HL-60/S4 treated with retinoic acid at 250 ng/mL for 4 days and 3 days (cell line): ENCODE measurements around the gene LRAT.
"Not testable (repeated sequence)": the region's sequence is repeated elsewhere in the genome, so short reads cannot be mapped to it uniquely, and the experiment has no call there.

ENCODE experiments used
- in situ Hi-C: fragments of 300-500 bp; cut with MboI; formaldehyde crosslinking; loops from 2 replicates; pipeline ENCODE4 v1.7.0; 2022; ENCODE audit warnings: low sequenced_read_pairs

The LRAT gene

DNA sequence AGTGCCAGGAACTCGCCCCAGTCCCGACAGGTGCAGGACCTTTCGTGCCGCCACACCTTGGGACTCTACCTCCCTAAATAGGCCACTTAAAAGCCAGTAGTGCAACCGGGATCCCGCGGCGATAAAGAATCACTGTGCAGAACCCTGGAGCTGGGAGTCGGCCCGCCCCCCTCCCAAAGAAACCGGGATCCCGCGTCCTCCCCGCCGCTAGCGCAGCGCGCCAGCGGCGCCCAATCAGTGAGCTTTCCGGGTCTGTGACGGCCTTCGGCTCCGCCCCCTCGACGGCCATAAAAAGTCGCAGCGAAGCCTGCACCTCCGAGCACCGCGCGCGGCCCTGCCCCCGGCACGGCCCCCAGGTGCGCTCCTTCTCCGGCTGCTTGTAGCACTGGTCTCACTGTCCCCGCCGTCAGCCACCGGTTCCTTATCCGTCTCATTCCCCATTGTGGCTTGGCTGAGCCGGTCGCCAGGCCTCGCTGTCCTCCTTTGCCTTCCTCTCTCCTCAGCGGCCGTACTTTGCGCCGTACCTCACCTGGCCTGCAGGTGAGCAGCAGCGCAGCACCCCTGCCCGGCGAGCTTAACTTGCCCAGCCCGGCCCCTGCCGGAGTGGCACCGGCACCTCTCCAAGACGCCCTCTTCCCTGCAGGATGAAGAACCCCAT lies at the start of gene LRAT:
Gene LRAT (plus strand): TSS at position 318 of the 658 bp plus-strand sequence. CDS start 327 bp downstream, at position 645.
- in situ Hi-C loops: no loop called here

DNA sequence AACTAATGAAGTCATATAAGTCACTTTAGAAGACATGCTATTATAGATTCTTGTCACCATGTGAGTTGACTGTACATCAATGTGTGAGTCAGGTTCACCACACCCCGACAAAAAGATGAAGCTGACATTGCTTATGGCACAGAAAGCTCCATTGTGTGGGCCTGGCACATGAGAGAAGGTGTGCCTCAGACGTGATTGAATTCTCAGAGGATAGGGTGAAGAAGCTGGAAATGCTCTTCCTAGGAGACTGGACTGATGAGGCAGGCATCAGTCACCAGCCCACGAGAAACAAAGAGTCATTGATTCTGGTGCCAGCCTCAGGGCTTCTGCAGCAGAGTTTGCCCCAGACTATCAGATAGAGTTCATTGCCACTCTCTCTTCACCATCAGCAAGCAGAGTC lies 35.9 kb upstream of the LRAT start:
- in situ Hi-C loops: no loop called here

DNA sequence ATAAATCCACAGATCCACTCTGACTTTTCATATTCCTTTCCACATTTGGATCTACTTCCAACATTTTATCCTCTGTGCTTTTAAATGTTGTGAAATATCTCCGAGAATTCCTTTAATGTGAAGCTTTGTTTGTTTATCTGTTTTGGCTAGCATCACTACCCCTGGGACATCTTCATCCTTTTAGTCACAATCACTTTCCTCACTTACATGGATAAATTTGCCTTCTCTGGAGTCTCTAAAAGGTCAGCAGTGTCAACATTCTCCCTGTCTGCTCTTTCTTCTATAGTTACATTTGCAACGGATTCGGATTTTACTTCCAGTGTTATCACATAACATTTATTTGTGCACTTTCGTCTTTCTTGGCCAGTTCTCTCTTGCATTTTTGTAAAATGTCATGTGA lies 34.2 kb upstream of the LRAT start:
- in situ Hi-C loops: no loop called here

DNA sequence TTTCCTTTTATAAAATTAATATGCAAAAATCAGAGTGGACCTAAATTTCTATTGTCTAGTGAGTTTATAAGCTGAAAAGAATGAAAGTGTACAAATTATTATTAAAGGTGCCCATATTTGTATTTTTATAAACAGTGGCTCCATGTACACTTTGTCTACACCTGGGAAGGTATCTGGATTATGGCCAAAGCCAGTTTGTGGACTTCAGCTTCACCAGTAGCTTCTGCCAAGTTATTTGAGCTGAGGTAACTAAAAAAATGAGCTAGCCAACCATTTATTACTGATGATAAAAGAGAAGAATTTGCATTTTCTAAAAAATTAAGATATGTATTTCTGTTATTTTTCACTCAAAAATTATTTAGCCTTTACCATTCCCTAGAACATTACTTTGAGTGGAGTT lies 32.3 kb upstream of the LRAT start:
- in situ Hi-C loops: no loop called here

DNA sequence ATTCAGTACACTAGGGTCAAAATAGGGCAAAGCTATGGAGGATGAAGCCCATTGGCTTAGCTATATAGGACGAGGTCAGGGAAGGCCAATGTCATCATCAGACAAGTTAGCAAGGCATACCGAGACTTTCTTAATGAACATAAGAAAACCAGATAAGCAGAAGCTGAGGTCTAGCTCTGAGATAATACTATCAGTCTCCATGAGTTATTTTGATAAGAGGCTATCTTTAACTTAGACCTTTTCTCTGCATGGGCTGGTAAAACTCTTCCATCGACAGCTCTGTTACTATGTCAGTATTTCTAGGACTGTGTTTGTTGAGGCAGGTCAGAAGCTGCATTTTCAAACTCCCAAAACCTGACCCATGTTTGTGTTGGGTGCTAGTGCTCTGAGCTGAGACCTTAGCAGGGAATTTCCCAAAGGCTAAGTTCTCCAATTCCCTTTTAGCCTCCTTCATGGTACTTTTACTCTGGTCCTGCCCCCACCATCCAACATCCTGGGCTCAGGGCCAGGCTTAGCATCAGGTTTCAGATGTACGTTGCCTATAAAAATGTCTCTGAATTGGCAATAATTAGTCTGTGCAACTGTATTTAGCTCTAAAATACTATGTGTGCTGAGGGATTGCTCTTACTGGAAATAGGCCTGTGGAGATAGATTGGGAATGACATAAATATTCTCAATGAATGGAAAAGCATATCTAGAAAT lies 29.3 kb upstream of the LRAT start:
- in situ Hi-C loops: no loop called here

DNA sequence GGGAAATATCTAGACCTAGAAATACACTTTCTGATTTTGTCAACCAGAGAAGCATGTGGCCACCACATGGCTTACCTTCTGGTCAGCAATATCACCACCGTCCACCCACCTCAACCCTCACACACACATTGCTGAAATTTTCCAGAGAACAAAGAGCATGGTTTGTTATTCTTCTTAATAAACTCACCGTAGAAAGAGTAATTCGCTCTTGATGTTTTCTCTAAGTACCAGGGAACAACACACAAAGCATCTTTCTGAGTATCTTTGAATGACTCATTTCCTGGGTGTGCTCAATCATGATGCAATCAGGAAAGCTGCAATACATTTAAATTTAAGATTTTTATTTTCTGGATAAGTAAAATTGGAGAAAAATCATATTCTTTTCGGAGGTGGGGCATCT lies 24.7 kb upstream of the LRAT start:
- in situ Hi-C loops: no loop called here

DNA sequence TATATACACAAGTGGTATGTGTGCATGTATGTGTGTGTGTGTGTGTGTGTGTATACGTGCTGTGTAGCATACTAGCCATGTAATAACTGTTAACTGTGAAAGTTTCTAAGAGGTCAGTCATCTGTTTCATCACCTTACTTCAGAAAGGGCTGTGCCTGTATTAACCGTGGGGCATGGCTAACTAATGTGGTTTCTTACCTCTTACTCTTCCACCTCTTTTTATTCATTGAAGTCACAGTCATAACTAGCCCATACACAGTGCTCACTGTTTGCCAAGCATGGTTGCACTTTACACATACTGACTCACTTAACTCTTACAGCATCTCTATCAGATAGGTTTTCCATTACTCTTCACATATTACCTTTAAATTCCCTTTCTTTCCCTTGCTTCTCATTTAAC lies 23.7 kb upstream of the LRAT start:
- in situ Hi-C loops: no loop called here

DNA sequence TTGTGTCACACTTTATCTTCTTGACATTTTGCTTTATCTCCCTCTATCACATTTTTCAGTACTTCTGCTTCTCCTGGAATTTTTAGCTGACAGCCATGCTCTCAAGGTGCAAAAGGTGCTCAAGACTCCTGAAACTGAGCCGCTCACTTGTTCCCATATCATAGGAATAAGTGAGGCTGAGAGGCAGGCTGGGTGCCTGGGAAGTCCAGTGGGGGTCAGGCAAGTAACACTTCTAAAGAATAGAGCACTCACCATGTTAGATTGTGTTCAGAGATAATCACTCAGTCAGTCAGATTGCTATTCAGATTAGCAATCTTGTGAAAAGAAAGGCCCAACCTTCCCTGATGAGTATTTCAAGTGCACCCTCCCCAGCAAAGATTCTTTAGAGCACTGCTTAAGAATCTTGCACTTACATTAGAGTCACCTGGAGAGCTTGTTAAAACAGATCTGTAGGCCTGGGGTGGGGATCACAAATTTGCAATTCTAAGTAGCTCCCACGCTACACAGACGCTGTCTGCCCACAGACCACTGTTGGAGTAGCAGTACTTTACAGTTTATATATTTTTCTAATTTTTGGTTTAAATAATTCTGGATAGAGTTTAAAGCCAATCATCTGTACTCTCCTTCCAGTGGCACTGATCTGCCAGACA lies 23.1 kb upstream of the LRAT start:
- in situ Hi-C loops: no loop called here

DNA sequence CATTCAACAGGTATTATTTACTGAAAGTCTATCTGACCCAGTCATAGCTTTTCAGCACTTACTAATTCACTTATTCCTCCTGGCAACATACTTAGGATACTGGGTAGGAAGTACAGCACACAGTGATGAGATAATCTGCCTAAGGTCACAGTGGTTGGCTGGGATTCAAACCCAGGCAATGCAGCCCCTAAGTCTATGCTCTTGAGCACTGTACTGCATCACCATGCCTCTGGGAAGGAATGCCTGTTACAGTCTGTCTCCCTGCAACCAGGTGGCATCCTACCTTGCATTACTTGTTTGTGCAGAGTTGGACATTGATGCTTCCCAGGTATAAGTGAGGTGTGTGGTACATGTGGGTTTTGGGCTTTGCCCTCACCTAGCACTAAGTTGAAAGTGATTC lies 21.5 kb upstream of the LRAT start:
- in situ Hi-C loops: no loop called here

DNA sequence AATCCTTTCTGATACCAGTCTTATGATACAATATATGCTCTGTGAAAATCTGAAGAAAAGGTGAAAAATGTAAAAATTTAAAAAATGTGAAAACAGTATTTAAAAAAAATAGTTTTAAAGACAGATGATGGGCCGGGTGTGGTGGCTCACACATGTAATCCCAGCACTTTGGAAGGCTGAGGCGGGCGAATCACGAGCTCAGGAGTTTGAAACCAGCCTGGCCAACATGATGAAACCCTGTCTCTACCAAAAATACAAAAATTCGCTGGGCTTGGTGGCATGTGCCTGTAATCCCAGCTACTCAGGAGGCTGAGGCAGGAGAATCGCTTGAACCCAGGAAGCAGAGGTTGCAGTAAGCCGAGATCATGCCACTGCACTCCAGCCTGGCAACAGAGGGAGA lies 20.2 kb upstream of the LRAT start:
- in situ Hi-C loops: not testable (repeated sequence)

DNA sequence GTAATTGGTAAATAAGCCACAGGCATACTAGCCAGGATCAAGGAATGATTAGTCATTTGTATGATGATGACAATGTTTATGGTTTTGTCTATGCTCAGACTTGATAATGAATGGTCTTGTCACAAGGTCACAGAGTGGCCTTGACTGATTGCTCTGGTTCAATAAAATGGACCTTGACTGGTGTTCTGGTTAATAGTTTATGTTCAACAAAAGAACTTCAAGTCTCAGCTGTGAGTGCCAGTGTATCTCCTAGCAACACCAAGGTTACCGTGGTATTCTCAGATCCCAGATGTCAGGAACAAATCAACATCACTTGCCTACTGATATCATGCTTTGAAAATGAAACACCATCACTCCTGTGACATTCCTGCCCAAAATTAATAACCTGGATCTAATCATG lies 16.3 kb upstream of the LRAT start:
- in situ Hi-C loops: no loop called here

DNA sequence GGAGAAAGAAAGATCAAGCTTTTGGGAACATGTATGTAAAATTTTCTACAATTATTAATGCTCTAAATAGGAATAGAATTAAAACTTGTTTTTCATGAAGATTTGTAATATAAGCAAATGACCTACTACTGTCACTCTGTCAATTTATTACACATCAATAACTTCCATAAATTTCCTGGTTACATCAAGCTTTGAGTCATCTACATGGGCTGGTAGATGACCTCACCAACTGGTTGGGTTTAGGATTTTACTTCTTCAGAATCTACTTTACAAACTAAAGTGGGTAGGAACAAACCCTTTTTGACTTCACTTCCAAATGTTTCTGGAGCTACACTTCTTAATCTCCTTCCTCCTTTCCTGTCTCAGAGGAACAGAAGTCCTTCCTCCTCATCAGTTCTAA lies 12.0 kb upstream of the LRAT start:
- in situ Hi-C loops: no loop called here

DNA sequence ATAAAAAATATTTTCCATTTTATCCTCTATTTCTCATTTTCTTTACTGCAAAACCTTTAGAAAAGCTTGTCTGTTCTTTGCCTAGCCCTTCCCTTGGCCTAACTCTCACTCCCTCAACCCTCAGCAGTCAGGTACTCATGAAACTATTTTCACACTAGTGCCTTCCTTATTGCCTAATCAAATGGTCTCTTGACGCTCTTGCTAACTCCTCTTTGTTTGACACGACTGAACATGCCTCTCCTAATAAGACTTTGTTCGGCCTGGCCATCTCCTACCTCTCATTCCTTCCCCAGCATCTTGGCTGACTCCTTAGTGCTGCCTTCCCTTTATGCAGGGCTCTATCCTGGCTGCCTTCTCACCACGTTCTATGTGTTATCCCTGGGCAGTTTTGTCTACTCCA lies 11.1 kb upstream of the LRAT start:
- in situ Hi-C loops: no loop called here

DNA sequence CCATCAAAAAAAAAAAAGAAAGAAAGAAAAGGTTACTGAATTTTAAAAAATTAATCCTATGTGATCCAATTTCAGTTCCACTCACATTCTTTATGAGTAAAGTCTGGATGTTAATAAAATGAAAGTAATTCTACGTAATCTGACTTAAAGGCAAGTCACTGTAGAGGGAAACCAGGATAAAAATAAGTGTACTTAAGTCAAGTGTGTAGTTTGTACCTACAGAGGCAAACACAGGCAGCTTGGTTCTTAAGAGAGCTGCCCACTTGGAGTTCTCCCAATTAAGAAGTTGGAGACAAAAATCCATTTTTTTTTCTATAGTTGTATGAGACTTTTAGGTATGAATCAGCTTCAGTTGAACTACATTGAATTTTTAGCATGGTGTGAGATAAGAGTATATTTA lies 7.0 kb upstream of the LRAT start:
- in situ Hi-C loops: no loop called here

DNA sequence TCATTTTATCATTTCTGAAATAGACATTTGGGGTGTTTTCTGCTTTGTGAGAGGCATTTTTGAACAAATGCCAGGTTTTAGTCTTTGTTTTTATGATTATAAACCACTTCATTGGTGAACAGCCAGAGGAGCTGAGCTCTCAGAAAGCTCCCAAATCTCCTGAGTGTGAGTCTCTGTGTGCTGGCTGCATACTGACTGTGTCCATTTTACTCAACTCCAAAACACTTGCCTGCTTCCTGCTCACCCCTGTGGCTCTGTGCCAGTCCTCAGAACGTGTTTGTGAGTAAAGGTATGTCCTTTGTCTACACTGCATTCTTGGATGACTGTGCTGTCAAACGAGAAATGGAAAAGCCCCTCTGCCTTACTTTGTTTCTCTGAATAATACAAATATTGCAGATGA lies 5.4 kb upstream of the LRAT start:
- in situ Hi-C loops: no loop called here

DNA sequence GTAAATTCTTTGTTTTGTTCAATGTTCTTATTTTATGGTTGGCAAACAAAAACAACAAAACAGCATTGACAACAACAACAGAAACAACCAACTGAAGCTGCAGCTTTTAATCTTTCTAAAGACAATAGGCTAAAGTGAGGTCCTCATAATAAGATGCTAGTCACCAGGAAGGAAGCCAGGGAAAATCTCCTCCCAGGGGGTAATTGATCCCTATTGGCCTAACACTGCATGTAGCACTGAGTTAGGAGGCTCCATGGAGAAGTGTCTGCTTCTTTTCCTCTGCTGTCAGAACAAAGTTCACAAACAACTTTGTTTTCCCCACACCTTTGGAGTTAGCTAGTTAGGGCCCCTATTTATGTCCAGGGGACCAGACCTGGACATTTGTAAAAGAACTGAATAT lies 4.7 kb upstream of the LRAT start:
- in situ Hi-C loops: no loop called here

DNA sequence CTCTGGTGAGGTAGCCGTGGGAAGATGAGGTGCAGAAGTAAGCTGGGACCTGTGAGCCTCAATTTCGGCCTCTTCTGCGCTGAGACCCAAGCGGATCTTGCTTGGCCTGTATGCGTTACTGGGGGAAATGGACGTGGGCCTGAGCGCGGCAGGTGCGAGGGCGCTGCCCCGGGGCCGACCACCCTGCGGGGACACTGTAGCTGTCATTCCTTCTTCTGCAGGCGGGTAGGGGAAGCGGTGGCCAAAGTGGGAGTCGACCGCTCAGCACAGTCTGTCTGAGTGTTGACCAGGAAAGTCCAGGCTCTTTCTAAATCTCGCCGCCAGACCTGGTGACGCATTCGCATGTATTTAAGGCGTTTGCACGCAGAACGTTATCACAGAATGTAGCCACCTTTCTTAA lies 3.3 kb upstream of the LRAT start:
- in situ Hi-C loops: no loop called here

DNA sequence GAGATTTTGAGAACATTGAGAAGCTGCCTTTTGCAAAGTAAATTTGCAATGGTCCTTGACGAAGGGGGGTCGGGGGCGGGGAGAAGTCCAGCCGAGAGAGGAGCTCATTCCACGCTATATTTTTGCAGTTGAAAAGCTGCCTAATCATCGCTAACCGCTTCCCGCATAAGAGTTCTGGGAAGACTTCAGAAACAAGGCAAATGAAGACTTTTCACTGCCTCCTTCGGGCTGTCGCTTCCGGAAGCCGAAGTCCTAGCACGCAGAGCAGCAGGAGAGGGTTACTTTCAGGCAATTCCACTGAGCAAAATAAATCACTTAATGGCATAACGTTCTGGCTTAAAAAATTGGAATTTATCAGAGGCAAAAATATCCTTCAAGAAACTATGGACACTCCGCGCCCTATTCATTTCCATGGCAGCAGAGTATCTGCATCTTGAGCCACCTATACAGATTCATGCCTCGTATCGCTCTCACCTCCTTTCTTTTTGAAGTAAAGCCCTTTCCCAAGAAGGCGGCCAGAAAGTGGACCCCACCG lies 2.6 kb upstream of the LRAT start:
- in situ Hi-C loops: no loop called here

DNA sequence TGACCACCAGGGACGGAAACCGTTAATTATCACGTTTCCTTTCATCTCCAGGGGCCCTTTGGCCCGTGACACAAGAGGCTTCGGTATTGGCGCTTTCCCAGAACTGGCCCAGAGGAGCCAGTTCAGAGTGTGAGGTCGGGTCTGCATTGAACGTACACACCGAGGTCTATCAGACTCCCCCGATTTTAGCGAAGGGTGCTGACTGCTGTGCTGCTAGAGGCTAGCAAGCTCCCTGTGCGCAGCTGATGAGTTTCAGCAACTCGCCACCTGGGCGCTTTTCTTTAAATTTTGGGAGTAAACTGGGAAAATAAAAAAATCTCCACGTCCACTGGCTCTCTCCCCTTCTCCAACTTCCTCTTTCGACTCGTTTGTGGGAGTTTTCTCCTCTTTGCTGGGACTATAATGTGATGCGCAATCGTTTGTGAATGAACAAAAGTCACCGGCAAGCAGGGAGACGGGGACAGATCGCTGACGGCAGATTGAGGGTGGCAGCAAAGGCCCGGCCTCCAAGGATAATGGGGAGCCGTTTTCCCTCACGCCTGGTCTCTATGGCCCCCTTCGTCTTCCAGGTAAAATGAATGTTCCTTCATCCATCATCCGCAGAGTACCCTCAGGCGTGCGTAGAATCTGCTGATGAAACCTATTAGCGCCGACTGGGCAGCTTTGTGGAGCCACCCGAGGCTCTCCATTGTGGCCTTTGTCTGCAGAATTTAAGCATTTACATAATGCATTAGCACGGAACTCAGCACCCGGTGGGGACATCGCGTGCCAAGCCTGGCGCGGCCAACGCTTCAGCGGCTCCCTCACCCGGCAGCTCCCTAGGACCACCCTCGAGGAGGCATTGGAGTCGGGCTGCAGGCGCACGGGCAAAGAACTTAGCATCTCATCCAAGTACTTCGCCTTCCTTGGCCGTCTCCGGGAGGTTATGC lies 1.6 kb upstream of the LRAT start:
- in situ Hi-C loops: no loop called here

DNA sequence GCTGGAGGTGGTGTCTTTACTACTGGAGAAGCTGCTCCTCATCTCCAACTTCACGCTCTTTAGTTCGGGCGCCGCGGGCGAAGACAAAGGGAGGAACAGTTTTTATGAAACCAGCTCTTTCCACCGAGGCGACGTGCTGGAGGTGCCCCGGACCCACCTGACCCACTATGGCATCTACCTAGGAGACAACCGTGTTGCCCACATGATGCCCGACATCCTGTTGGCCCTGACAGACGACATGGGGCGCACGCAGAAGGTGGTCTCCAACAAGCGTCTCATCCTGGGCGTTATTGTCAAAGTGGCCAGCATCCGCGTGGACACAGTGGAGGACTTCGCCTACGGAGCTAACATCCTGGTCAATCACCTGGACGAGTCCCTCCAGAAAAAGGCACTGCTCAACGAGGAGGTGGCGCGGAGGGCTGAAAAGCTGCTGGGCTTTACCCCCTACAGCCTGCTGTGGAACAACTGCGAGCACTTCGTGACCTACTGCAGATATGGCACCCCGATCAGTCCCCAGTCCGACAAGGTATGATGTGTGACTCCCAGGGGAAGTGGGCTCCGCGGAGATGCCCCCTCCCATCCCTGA lies 634 bp downstream of the LRAT start:
- in situ Hi-C loops: no loop called here

DNA sequence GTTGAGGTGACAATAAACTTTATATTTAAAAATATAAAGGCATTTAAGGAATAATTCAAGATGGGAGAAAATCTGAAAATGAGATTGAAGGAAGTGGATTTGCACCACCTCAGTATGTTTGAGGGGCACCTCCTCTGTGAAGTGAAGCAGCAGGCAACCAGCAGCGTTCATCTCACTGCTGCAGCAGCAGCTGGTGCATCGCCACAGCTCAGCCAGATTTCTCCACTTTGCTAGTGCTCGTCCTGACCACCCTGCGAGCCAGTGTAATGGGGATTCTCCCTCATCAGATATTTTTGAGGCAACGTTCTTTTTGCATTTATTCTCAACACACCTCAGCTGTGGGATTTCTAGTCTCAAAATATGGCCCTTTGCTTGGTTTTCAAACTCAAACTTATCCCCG lies 13.9 kb downstream of the LRAT start:
- in situ Hi-C loops: no loop called here
